Esophagus squamous epithelium (tissue), 5 donors: ENCODE results near the gene TH. TPM values are rescaled to one million over a fixed set of nuclear protein-coding genes. Genes with fewer than 3 reads are reported as not detected.

Source experiments
- DNase-seq: peaks from one replicate; lab custom pipeline; 2025; lab: John Stamatoyannopoulos, UW
- H3K27ac ChIP-seq, 4 donors: fragments of 200-600 bp; sonication (generic); one replicate each; pipeline ENCODE4 v1.5.1; 2016 to 2019; ENCODE audit warnings: mild to moderate bottlenecking in 1 of 4
- H3K27me3 ChIP-seq, 4 donors: fragments of 200-600 bp; sonication (generic); 1 replicate in 3 of 4; 2 replicates in 1 of 4; pipeline versions ENCODE4 v1.5.1 to v1.6.0; 2017 to 2021; ENCODE audit warnings: antibody characterized with exemption in 1 of 4
- H3K36me3 ChIP-seq, 3 donors: fragments of 200-600 bp; sonication (generic); one replicate each; pipeline ENCODE4 v1.5.1; 2016 to 2019
- H3K4me1 ChIP-seq, 3 donors: fragments of 200-600 bp; sonication (generic); one replicate each; pipeline ENCODE4 v1.5.1; 2017 to 2019
- H3K4me3 ChIP-seq, 4 donors: fragments of 200-600 bp; sonication (generic); 1 replicate in 3 of 4; 2 replicates in 1 of 4; pipeline ENCODE4 v1.5.1; 2016 to 2019; ENCODE audit warnings: mild to moderate bottlenecking in 2 of 4, moderate library complexity in 1 of 4
- H3K9me3 ChIP-seq, 3 donors: fragments of 200-600 bp; sonication (generic); one replicate each; pipeline ENCODE4 v1.5.1; 2016 to 2019
- CTCF ChIP-seq, 6 experiments: fragments of 450-650 bp in 4 of 6; fragments of 200-600 bp in 2 of 6; sonication (generic) in 2 of 6; IDR thresholded peaks; one replicate each; pipeline ENCODE4 v1.5.1; 2016 to 2019; ENCODE audit warnings: antibody characterized with exemption in 6 of 6, mild to moderate bottlenecking in 4 of 6, moderate library complexity in 4 of 6
- POLR2A ChIP-seq, 4 donors: fragments of 450-650 bp; IDR thresholded peaks; one replicate each; pipeline ENCODE4 v1.6.1; 2017; ENCODE audit warnings: antibody characterized with exemption in 4 of 4, mild to moderate bottlenecking in 4 of 4, moderate library complexity in 3 of 4
- WGBS, 2 donors: methylation state at CpG; one replicate each; pipeline ENCODE4 v1.1.5; 2018; 5-methylcytosine and 5-hydroxymethylcytosine counted together
- intact Hi-C: fragments of 100-400 bp; cut with DNase I; formaldehyde crosslinking; loops from one replicate; pipeline ENCODE4 v1.15.0; 2022
- total RNA-seq, 4 donors: library from RNA; depleted of rRNA; stranded (reverse); fragments of >200 nt; gene quantifications; one replicate each; pipeline ENCODE4 v1.1.0, GENCODE V29; 2016
- donor health status: DM: yes; HTN: yes; CAD: no.

Gene TH
- total RNA-seq, 4 donors from 2014 or later: 0.34 to 0.76 TPM; not detected in 2

DNA sequence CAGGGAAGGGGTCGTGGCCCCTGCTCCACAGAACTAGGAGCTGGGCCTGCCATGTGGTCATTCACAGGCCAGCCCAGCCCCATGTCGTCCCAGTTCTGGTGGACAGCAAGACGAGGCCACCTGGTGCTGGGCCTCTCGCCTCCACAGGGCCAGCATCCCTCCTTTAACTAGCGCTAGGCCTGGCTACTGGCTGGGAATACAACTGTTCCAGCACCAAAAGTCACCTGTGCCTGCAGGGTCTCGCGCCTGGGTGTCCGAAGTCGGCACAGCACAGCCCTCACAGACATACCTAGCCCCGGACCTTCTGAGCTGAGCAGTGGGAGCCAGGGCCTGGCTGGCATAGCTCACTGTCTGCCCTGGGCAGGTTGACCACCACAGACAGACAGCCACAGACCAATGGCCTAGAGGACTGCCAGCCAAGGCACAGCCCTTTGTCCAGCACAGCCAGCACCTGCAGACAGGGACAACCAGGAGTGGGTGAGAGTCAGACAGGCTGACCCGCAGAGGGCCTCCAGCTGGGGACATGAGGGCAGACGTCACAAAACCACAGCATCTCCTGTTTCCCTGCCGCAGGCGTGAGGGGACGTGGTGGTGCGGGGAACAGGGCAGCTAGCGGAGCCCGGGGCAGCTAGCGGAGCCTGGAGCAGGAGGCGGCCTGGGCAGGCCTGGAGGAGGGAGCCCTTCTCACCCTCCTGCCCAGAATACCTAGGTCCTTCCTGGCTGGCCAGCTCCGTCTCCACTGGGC is 27.2 kb upstream of the TH start:
- intact Hi-C loops: loop anchor here (5.0 kb wide), 1 partner anchor 104 kb away; the partner anchor contains the start of genes C11orf21 and TSPAN32
- Histone ChIP-seq H3K4me1 (peaks cover 4 to 31% (median 14%) of the 10 kb centered on the region in 3 donors), H3K27ac (no peak overlapping the region), H3K9me3 (no peaks in the 10 kb centered on the region), H3K27me3 (peaks cover 0 to 31% (median 0%) of the 10 kb centered on the region in 4 donors), H3K4me3 (no peak overlapping the region), H3K36me3 (no peaks in the 10 kb centered on the region)
- TF ChIP-seq POLR2A (IDR thresholded peaks at IDR 0.05) (no peak), CTCF (IDR thresholded peaks at IDR 0.05) (no peak)
- no peak for DNase-seq
- 88 to 100% methylated on average over 6 of the region's 21 CpGs for WGBS, 2 donors

- WGBS, 2 donors: 72 to 86% methylated on average over 11 to 14 of the region's 28 CpGs
- Histone ChIP-seq H3K27ac (no peak overlapping the region), H3K9me3 (no peaks in the 10 kb centered on the region), H3K27me3 (peaks cover 0 to 40% (median 0%) of the 10 kb centered on the region in 4 donors), H3K4me3 (no peak overlapping the region), H3K4me1 (peaks cover 4 to 29% (median 11%) of the 10 kb centered on the region in 3 donors), H3K36me3 (no peaks in the 10 kb centered on the region)
- no peak for DNase-seq
- intact Hi-C loops: loop anchor here (5.0 kb wide), 1 partner anchor 104 kb away; the partner anchor contains the start of genes C11orf21 and TSPAN32
- no peak for TF ChIP-seq POLR2A (IDR thresholded peaks at IDR 0.05)
- no peak for TF ChIP-seq CTCF (IDR thresholded peaks at IDR 0.05)
These were observed 26.3 kb upstream of the TH start for GRCh38 chr11:2197771-2198520.

- peaks cover 0 to 21% (median 5%) of the 10 kb centered on the region in 3 donors for H3K4me1 ChIP-seq
- TF ChIP-seq CTCF (IDR thresholded peaks at IDR 0.05): peak; percentile 70 to 96 (median 92)
- no peak for TF ChIP-seq POLR2A (IDR thresholded peaks at IDR 0.05)
- 42 to 48% methylated on average over 4 to 13 of the region's 23 CpGs for WGBS, 2 donors
- DNase-seq: no peak
- no peak overlapping the region for H3K4me3 ChIP-seq
- H3K27me3 ChIP-seq: peaks cover 0 to 48% (median 0%) of the 10 kb centered on the region in 4 donors
- intact Hi-C loops: loop anchor here (5.0 kb wide), 1 partner anchor 105 kb away; the partner anchor contains the start of genes C11orf21 and TSPAN32
- H3K27ac ChIP-seq: no peak overlapping the region
- no peaks in the 10 kb centered on the region for H3K36me3 ChIP-seq
- H3K9me3 ChIP-seq: no peaks in the 10 kb centered on the region
These were observed 25.6 kb upstream of the TH start for GRCh38 chr11:2196970-2197770.

DNA sequence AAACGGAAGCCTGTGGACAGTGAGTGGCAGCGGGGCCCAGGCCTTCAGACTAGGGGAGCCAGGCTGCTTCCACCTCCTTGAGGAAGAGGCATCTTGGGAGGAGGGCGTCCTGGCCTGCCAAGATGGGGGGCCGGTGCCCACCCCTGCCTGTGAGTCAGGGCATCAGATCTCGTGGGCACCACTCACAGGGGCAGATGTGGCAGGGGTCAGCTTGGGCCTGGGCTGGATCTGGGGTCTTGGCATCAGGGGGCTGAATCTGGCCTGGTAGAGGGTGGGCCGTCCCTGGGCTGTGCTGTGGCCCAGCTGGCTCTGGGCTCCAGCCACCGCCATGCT is 24.1 kb upstream of the TH start:
- Histone ChIP-seq H3K9me3 (no peaks in the 10 kb centered on the region), H3K27ac (no peak overlapping the region), H3K36me3 (no peaks in the 10 kb centered on the region), H3K4me1 (peaks cover 0 to 18% (median 0%) of the 10 kb centered on the region in 3 donors), H3K4me3 (no peak overlapping the region), H3K27me3 (peaks cover 0 to 62% (median 0%) of the 10 kb centered on the region in 4 donors)
- WGBS, 2 donors: 86% methylated on average over 1 of the region's 7 CpGs; no CpG with 5 or more reads in 1 of the 2 donors
- intact Hi-C loops: loop anchor here (2.0 to 5.0 kb wide), 2 partner anchors 107 to 225 kb away; partner anchors contain the start of genes C11orf21 and TSPAN32
- DNase-seq: no peak
- TF ChIP-seq POLR2A (IDR thresholded peaks at IDR 0.05) (no peak), CTCF (IDR thresholded peaks at IDR 0.05) (no peak)
